Smooth muscle cell (in vitro differentiated cells): Measurements from ENCODE around the gene PITX1. TPM values are rescaled to one million over a fixed set of nuclear protein-coding genes. Genes with fewer than 3 reads are reported as not detected.

Source experiments
- DNase-seq: peaks from one replicate; lab custom pipeline; 2025; ENCODE audit not compliant: unreplicated experiment; lab: John Stamatoyannopoulos, UW
- H2AFZ ChIP-seq: fragments of 200-600 bp; sonication (generic); 2 replicates; pipeline ENCODE4 v1.6.0; 2016; ENCODE audit warnings: antibody characterized with exemption, low read depth, mild to moderate bottlenecking
- H3F3A ChIP-seq: fragments of 200-600 bp; sonication (generic); 2 replicates; pipeline ENCODE4 v1.6.0; 2017; ENCODE audit warnings: antibody characterized with exemption, low read depth
- H3K27ac ChIP-seq: fragments of 200-600 bp; sonication (generic); 2 replicates; pipeline ENCODE4 v1.5.1; 2016; ENCODE audit warnings: low read depth, mild to moderate bottlenecking
- H3K27me3 ChIP-seq: fragments of 200-600 bp; sonication (generic); 2 replicates; pipeline ENCODE4 v1.6.1; 2016; ENCODE audit warnings: low read depth, mild to moderate bottlenecking
- H3K36me3 ChIP-seq: fragments of 200-600 bp; sonication (generic); 2 replicates; pipeline ENCODE4 v1.5.1; 2016; ENCODE audit warnings: low read depth
- H3K4me1 ChIP-seq: fragments of 200-600 bp; sonication (generic); 2 replicates; pipeline ENCODE4 v1.5.1; 2016; ENCODE audit warnings: low read depth
- H3K4me2 ChIP-seq: fragments of 200-600 bp; sonication (generic); 2 replicates; pipeline ENCODE4 v1.6.0; 2016; ENCODE audit warnings: mild to moderate bottlenecking
- H3K4me3 ChIP-seq: fragments of 200-600 bp; sonication (generic); 2 replicates; pipeline ENCODE4 v1.5.1; 2016; ENCODE audit warnings: mild to moderate bottlenecking
- H3K79me2 ChIP-seq: fragments of 200-600 bp; sonication (generic); 2 replicates; pipeline ENCODE4 v1.6.0; 2016; ENCODE audit warnings: low read depth, mild to moderate bottlenecking
- H3K9ac ChIP-seq: fragments of 200-600 bp; sonication (generic); 2 replicates; pipeline ENCODE4 v1.6.0; 2016; ENCODE audit warnings: low read depth
- H3K9me3 ChIP-seq: fragments of 200-600 bp; sonication (generic); replicated peaks from 2 replicates; pipeline ENCODE4 v1.5.1; 2016; ENCODE audit warnings: low read depth
- H4K20me1 ChIP-seq: fragments of 200-600 bp; sonication (generic); 2 replicates; pipeline ENCODE4 v1.6.0; 2016; ENCODE audit warnings: low read depth
- WGBS: methylation state at CpG from one replicate; pipeline ENCODE4 v1.1.7; 2016; ENCODE audit warnings: low lambda C conversion rate; 5-methylcytosine and 5-hydroxymethylcytosine counted together
- polyA plus RNA-seq: library from polyadenylated mRNA; unstranded; fragments of >200 nt; fragmentation: Nextera tagmentation; extraction: Ambion mirVana; gene quantifications from 2 replicates; pipeline ENCODE4 v1.2.1, GENCODE V29; 2016
- total RNA-seq: library from RNA; depleted of rRNA; stranded (reverse); fragments of >200 nt; gene quantifications from 2 replicates; pipeline ENCODE4 v1.2.3, GENCODE V29; 2014
- TF ChIP-seq, protein P1 (sequence below): fragments of 200-600 bp; sonication (generic); IDR thresholded peaks from 2 replicates; pipeline ENCODE4 v1.5.1; 2017; ENCODE audit warnings: borderline replicate concordance, mild to moderate bottlenecking, antibody characterized with exemption; ENCODE audit not compliant: insufficient read depth, poor library complexity, severe bottlenecking

The PITX1 gene
- total and polyA plus RNA-seq, 2 experiments from 2014 or later: 161 to 473 TPM

- 94% methylated on average over 6 of the region's 6 CpGs for WGBS
These were observed 27.0 kb upstream of the PITX1 start for GRCh38 chr5:135061001-135061400.

DNA sequence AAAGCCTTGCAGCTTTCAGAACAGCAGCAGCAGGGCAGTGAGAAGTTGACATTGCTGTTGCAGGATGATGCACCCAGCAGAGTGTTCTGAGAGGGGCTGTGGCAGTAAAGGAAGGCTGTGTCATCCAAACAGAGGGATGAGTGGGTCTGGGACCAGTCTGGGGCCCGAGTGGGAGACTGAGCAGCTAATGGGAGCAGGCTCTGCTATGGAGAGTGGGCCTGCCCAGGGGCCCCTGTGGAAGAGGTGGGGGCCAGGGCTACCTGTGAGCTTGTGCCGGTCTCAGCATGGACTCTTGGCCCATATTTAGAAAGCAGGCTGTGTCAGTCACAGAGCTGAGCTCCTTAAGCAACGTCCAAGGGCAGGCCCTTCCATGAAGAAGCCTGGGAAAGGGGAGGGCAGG lies 26.0 kb upstream of the PITX1 start:
- Histone ChIP-seq H3K36me3 (no peaks in the 10 kb centered on the region), H3K4me3 (no peak overlapping the region), H3K27ac (no peak overlapping the region), H3K4me1 (no peaks in the 10 kb centered on the region), H3F3A (no peaks in the 10 kb centered on the region), H2AFZ (no peak overlapping the region), H3K4me2 (no peak overlapping the region), H3K79me2 (no peaks in the 10 kb centered on the region), H3K9me3 (no peaks in the 10 kb centered on the region), H4K20me1 (no peaks in the 10 kb centered on the region), H3K27me3 (no peaks in the 10 kb centered on the region), H3K9ac (no peak overlapping the region)
- no peak for DNase-seq
- TF ChIP-seq, protein P1, sequence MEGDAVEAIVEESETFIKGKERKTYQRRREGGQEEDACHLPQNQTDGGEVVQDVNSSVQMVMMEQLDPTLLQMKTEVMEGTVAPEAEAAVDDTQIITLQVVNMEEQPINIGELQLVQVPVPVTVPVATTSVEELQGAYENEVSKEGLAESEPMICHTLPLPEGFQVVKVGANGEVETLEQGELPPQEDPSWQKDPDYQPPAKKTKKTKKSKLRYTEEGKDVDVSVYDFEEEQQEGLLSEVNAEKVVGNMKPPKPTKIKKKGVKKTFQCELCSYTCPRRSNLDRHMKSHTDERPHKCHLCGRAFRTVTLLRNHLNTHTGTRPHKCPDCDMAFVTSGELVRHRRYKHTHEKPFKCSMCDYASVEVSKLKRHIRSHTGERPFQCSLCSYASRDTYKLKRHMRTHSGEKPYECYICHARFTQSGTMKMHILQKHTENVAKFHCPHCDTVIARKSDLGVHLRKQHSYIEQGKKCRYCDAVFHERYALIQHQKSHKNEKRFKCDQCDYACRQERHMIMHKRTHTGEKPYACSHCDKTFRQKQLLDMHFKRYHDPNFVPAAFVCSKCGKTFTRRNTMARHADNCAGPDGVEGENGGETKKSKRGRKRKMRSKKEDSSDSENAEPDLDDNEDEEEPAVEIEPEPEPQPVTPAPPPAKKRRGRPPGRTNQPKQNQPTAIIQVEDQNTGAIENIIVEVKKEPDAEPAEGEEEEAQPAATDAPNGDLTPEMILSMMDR: no peak
- WGBS: 69% methylated on average over 3 of the region's 3 CpGs

More at GRCh38 chr5:135061001-135061400, 27.0 kb upstream of the PITX1 start:
- no peaks in the 10 kb centered on the region for H3K4me1 ChIP-seq
- no peaks in the 10 kb centered on the region for H3K36me3 ChIP-seq
- H3K9me3 ChIP-seq: no peaks in the 10 kb centered on the region
- TF ChIP-seq, protein P1: no peak
- H3K27me3 ChIP-seq: no peaks in the 10 kb centered on the region
- H2AFZ ChIP-seq: no peak overlapping the region
- no peak overlapping the region for H3K4me3 ChIP-seq
- no peaks in the 10 kb centered on the region for H3F3A ChIP-seq
- no peak overlapping the region for H3K27ac ChIP-seq
- no peaks in the 10 kb centered on the region for H3K79me2 ChIP-seq
- H3K9ac ChIP-seq: no peak overlapping the region
- no peaks in the 10 kb centered on the region for H4K20me1 ChIP-seq
- no peak for DNase-seq
- H3K4me2 ChIP-seq: no peak overlapping the region

DNA sequence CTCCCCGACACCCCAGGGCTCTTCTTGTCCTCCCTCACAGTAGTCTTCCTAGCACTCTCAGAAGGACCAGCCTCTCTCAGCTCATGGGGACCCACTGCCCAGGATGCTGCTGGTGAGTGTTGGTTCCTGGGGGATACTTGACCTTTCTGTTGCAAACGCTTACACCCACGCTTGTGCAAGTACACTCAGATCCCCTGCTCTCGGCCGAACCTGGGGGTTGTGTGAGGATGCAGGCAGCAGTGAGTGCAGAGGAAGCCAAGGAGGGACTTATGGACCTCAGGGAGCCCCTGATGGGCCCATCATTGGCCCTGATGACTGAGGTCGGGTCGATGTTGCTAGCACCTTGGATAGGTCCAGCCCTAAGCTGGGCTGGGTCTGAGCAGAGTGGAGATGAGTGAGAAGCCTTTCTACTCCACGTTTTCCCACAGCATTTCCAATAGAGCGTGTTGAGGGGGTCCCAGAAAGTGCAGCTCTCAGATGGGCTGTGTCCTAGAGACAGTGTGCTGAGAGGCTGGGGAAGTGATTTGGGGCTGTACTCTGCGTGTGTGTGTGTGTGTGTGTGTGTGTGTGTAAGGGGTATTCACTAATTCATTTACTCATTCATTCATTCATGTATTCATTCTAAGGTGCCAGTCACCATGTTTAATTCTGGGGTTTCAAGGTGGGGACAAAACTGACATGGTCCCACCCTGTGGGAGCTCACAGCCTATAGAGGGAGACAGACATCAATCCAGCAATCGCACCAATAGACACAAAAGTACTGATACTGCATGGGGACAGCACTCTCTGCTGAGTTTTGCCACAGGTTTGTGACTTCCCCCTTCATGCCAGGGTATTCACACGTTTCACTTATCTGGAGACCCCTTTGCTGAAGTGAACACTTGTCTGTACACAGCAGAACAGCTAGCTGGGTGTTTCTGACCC lies 25.2 kb upstream of the PITX1 start:
- H3K4me2 ChIP-seq: no peak overlapping the region
- 74% methylated on average over 12 of the region's 12 CpGs for WGBS
- H4K20me1 ChIP-seq: no peaks in the 10 kb centered on the region
- no peaks in the 10 kb centered on the region for H3K27me3 ChIP-seq
- TF ChIP-seq, protein P1: no peak
- no peak for DNase-seq
- H3K9me3 ChIP-seq: no peaks in the 10 kb centered on the region
- H3K4me1 ChIP-seq: no peaks in the 10 kb centered on the region
- H3K27ac ChIP-seq: no peak overlapping the region
- no peak overlapping the region for H2AFZ ChIP-seq
- no peak overlapping the region for H3K4me3 ChIP-seq
- no peak overlapping the region for H3K9ac ChIP-seq
- H3K79me2 ChIP-seq: no peaks in the 10 kb centered on the region
- H3F3A ChIP-seq: no peaks in the 10 kb centered on the region
- no peaks in the 10 kb centered on the region for H3K36me3 ChIP-seq
